Right ventricle myocardium superior (tissue), 1 donor: ENCODE data around the gene KIF2A. TPM values are rescaled to one million over a fixed set of nuclear protein-coding genes. Genes with fewer than 3 reads are reported as not detected.
A peak's percentile ranks its signal among the peaks of the same experiment; 100 is the strongest.

Source experiments
- ATAC-seq: fragments of 200-7000 bp; cut with Tn5 transposase; one replicate; pipeline ENCODE4 v1.9.1; 2020; ENCODE audit warnings: mild to moderate bottlenecking; ENCODE audit not compliant: poor library complexity
- DNase-seq: peaks from one replicate; pipeline ENCODE4 v3.0.0-alpha.2; 2020
- intact Hi-C: fragments of 100-400 bp; cut with DNase I; formaldehyde crosslinking; loops from one replicate; pipeline ENCODE4 v1.11.2; 2022
- total RNA-seq: library from RNA; stranded (reverse); fragmentation: NEBNext Ultra II Directional; extraction: Animal tissue kit (Norgen Biotek cat#: 25700); gene quantifications from one replicate; pipeline ENCODE4 v1.2.1, GENCODE V29; 2021
- donor health status: DM: no; HTN: yes; CAD: no; lungs with severe emphysema.

KIF2A gene
- total RNA-seq, 1 donor from 2014 or later = 10.6 TPM

GRCh38 chr5:62419609-62420008, 113.6 kb downstream of the KIF2A start:
- DNase-seq = no peak
- intact Hi-C loops = no loop called here
- no peak for ATAC-seq

GRCh38 chr5:62421414-62421813, 115.4 kb downstream of the KIF2A start:
- DNase-seq (no peak), ATAC-seq (no peak)
- intact Hi-C loops = no loop called here

- intact Hi-C loops = no loop called here
- DNase-seq (no peak), ATAC-seq (no peak)
Observed at GRCh38 chr5:62424763-62425162, 118.8 kb downstream of the KIF2A start.

- intact Hi-C loops = no loop called here
- DNase-seq (no peak), ATAC-seq (peak; percentile 81)
Observed at GRCh38 chr5:62431735-62432620, 126.0 kb downstream of the KIF2A start.

- DNase-seq (no peak), ATAC-seq (peak; percentile 59)
- intact Hi-C loops = no loop called here
Observed at GRCh38 chr5:62432621-62433064, 126.6 kb downstream of the KIF2A start.

Other genes starting within 250 kb of the KIF2A start
- gene DIMT1, start 97.7 kb downstream of the KIF2A start, total RNA-seq = 17.8 TPM
- 29.9 TPM for gene IPO11, start 106.6 kb downstream of the KIF2A start, total RNA-seq